Measurements from ENCODE around the gene PLIN4.

PLIN4 gene

GRCh38 chr19:4512070-4512469 is 6.2 kb downstream of the PLIN4 start:
- H3K4me3 ChIP-seq (ENCODE audit: low read depth, low read length), result no peak overlapping the region
- H3K27me3 ChIP-seq (ENCODE audit: control insufficient read depth, insufficient read depth, low read length), result peaks cover 51% of the 10 kb centered on the region
- no peak overlapping the region for H3K9ac ChIP-seq (ENCODE audit: low read length)
- no peaks in the 10 kb centered on the region for H3K9me3 ChIP-seq (ENCODE audit: control insufficient read depth, insufficient read depth, low read depth, low read length)
- H3K4me1 ChIP-seq (ENCODE audit: control insufficient read depth, insufficient read depth, low read length), result peaks cover 3% of the 10 kb centered on the region; the same call in 1 of the 2 replicates
- no peaks in the 10 kb centered on the region; the same call in 1 of the 2 replicates for H3K36me3 ChIP-seq (ENCODE audit: control insufficient read depth, insufficient read depth, low read length)
- no peak overlapping the region for H3K27ac ChIP-seq (ENCODE audit: low read depth, low read length)

- Histone ChIP-seq H3K27me3 (ENCODE audit: control insufficient read depth, insufficient read depth, low read length) (peaks cover 48% of the 10 kb centered on the region), H3K27ac (ENCODE audit: low read depth, low read length) (no peak overlapping the region), H3K36me3 (ENCODE audit: control insufficient read depth, insufficient read depth, low read length) (peaks cover 4% of the 10 kb centered on the region; the same call in 1 of the 2 replicates), H3K9ac (ENCODE audit: low read length) (no peak overlapping the region), H3K4me1 (ENCODE audit: control insufficient read depth, insufficient read depth, low read length) (peaks cover 1% of the 10 kb centered on the region; the same call in 1 of the 2 replicates), H3K4me3 (ENCODE audit: low read depth, low read length) (no peak overlapping the region), H3K9me3 (ENCODE audit: control insufficient read depth, insufficient read depth, low read depth, low read length) (no peaks in the 10 kb centered on the region)
Observed at GRCh38 chr19:4511300-4512054, 6.8 kb downstream of the PLIN4 start.

- peaks cover 9% of the 10 kb centered on the region for H3K36me3 ChIP-seq (ENCODE audit: control insufficient read depth, insufficient read depth, low read length)
- no peak overlapping the region for H3K27ac ChIP-seq (ENCODE audit: low read depth, low read length)
- no peaks in the 10 kb centered on the region for H3K9me3 ChIP-seq (ENCODE audit: control insufficient read depth, insufficient read depth, low read depth, low read length)
- H3K27me3 ChIP-seq (ENCODE audit: control insufficient read depth, insufficient read depth, low read length), result peaks cover 39% of the 10 kb centered on the region
- no peak overlapping the region for H3K4me3 ChIP-seq (ENCODE audit: low read depth, low read length)
- H3K4me1 ChIP-seq (ENCODE audit: control insufficient read depth, insufficient read depth, low read length), result no peaks in the 10 kb centered on the region
- no peak overlapping the region for H3K9ac ChIP-seq (ENCODE audit: low read length)
Observed at GRCh38 chr19:4510435-4511255, 7.6 kb downstream of the PLIN4 start.

GRCh38 chr19:4508698-4509097 is 9.6 kb downstream of the PLIN4 start:
- H3K27ac ChIP-seq (ENCODE audit: low read depth, low read length), result no peak overlapping the region
- peaks cover 34% of the 10 kb centered on the region for H3K27me3 ChIP-seq (ENCODE audit: control insufficient read depth, insufficient read depth, low read length)
- no peak overlapping the region for H3K4me3 ChIP-seq (ENCODE audit: low read depth, low read length)
- H3K36me3 ChIP-seq (ENCODE audit: control insufficient read depth, insufficient read depth, low read length), result peaks cover 27% of the 10 kb centered on the region
- H3K9me3 ChIP-seq (ENCODE audit: control insufficient read depth, insufficient read depth, low read depth, low read length), result no peaks in the 10 kb centered on the region
- no peak overlapping the region for H3K9ac ChIP-seq (ENCODE audit: low read length)
- H3K4me1 ChIP-seq (ENCODE audit: control insufficient read depth, insufficient read depth, low read length), result no peaks in the 10 kb centered on the region

GRCh38 chr19:4507804-4508203 is 10.5 kb downstream of the PLIN4 start:
- no peaks in the 10 kb centered on the region for H3K4me1 ChIP-seq (ENCODE audit: control insufficient read depth, insufficient read depth, low read length)
- H3K4me3 ChIP-seq (ENCODE audit: low read depth, low read length), result no peak overlapping the region
- no peak overlapping the region for H3K9ac ChIP-seq (ENCODE audit: low read length)
- H3K27ac ChIP-seq (ENCODE audit: low read depth, low read length), result no peak overlapping the region
- peaks cover 25% of the 10 kb centered on the region for H3K27me3 ChIP-seq (ENCODE audit: control insufficient read depth, insufficient read depth, low read length)
- no peaks in the 10 kb centered on the region for H3K9me3 ChIP-seq (ENCODE audit: control insufficient read depth, insufficient read depth, low read depth, low read length)
- peaks cover 34% of the 10 kb centered on the region for H3K36me3 ChIP-seq (ENCODE audit: control insufficient read depth, insufficient read depth, low read length)

- H3K4me3 ChIP-seq (ENCODE audit: low read depth, low read length), result no peak overlapping the region
- H3K4me1 ChIP-seq (ENCODE audit: control insufficient read depth, insufficient read depth, low read length), result no peaks in the 10 kb centered on the region
- H3K36me3 ChIP-seq (ENCODE audit: control insufficient read depth, insufficient read depth, low read length), result peaks cover 41% of the 10 kb centered on the region
- no peaks in the 10 kb centered on the region for H3K9me3 ChIP-seq (ENCODE audit: control insufficient read depth, insufficient read depth, low read depth, low read length)
- H3K27me3 ChIP-seq (ENCODE audit: control insufficient read depth, insufficient read depth, low read length), result peaks cover 19% of the 10 kb centered on the region
- no peak overlapping the region for H3K9ac ChIP-seq (ENCODE audit: low read length)
- no peak overlapping the region for H3K27ac ChIP-seq (ENCODE audit: low read depth, low read length)
Observed at GRCh38 chr19:4507150-4507452, 11.2 kb downstream of the PLIN4 start.

- Histone ChIP-seq H3K4me3 (ENCODE audit: low read depth, low read length) (no peak overlapping the region), H3K27ac (ENCODE audit: low read depth, low read length) (no peak overlapping the region), H3K9ac (ENCODE audit: low read length) (peak overlapping the region; percentile 24), H3K9me3 (ENCODE audit: control insufficient read depth, insufficient read depth, low read depth, low read length) (no peaks in the 10 kb centered on the region), H3K36me3 (ENCODE audit: control insufficient read depth, insufficient read depth, low read length) (peaks cover 46% of the 10 kb centered on the region), H3K4me1 (ENCODE audit: control insufficient read depth, insufficient read depth, low read length) (no peaks in the 10 kb centered on the region), H3K27me3 (ENCODE audit: control insufficient read depth, insufficient read depth, low read length) (peaks cover 14% of the 10 kb centered on the region)
Observed at GRCh38 chr19:4506449-4507149, 11.7 kb downstream of the PLIN4 start.

GRCh38 chr19:4505570-4506448 is 12.5 kb downstream of the PLIN4 start:
- Histone ChIP-seq H3K36me3 (ENCODE audit: control insufficient read depth, insufficient read depth, low read length) (peaks cover 54% of the 10 kb centered on the region), H3K27ac (ENCODE audit: low read depth, low read length) (no peak overlapping the region), H3K9me3 (ENCODE audit: control insufficient read depth, insufficient read depth, low read depth, low read length) (no peaks in the 10 kb centered on the region), H3K4me1 (ENCODE audit: control insufficient read depth, insufficient read depth, low read length) (no peaks in the 10 kb centered on the region), H3K9ac (ENCODE audit: low read length) (no peak overlapping the region), H3K27me3 (ENCODE audit: control insufficient read depth, insufficient read depth, low read length) (peaks cover 6% of the 10 kb centered on the region), H3K4me3 (ENCODE audit: low read depth, low read length) (no peak overlapping the region)

GRCh38 chr19:4504891-4505569 is 13.3 kb downstream of the PLIN4 start:
- Histone ChIP-seq H3K36me3 (ENCODE audit: control insufficient read depth, insufficient read depth, low read length) (peaks cover 61% of the 10 kb centered on the region), H3K4me1 (ENCODE audit: control insufficient read depth, insufficient read depth, low read length) (no peaks in the 10 kb centered on the region), H3K4me3 (ENCODE audit: low read depth, low read length) (no peak overlapping the region), H3K9me3 (ENCODE audit: control insufficient read depth, insufficient read depth, low read depth, low read length) (no peaks in the 10 kb centered on the region), H3K9ac (ENCODE audit: low read length) (no peak overlapping the region), H3K27ac (ENCODE audit: low read depth, low read length) (no peak overlapping the region), H3K27me3 (ENCODE audit: control insufficient read depth, insufficient read depth, low read length) (no peaks in the 10 kb centered on the region)

- Histone ChIP-seq H3K4me1 (ENCODE audit: control insufficient read depth, insufficient read depth, low read length) (no peaks in the 10 kb centered on the region), H3K27ac (ENCODE audit: low read depth, low read length) (no peak overlapping the region), H3K27me3 (ENCODE audit: control insufficient read depth, insufficient read depth, low read length) (no peaks in the 10 kb centered on the region), H3K36me3 (ENCODE audit: control insufficient read depth, insufficient read depth, low read length) (peaks cover 67% of the 10 kb centered on the region), H3K9ac (ENCODE audit: low read length) (no peak overlapping the region), H3K9me3 (ENCODE audit: control insufficient read depth, insufficient read depth, low read depth, low read length) (no peaks in the 10 kb centered on the region), H3K4me3 (ENCODE audit: low read depth, low read length) (no peak overlapping the region)
Observed at GRCh38 chr19:4504297-4504701, 14.0 kb downstream of the PLIN4 start.

Measured in HUES6 (cell line).